Stimulated activated naive CD4-positive, alpha-beta T cell treated with Interleukin-2 at 50 U/mL for 16 hours (primary cell): ENCODE measurements around the gene ZBTB26.

Experiments
- DNase-seq: peaks from one replicate; lab custom pipeline; 2025; lab: John Stamatoyannopoulos, UW

The ZBTB26 gene

GRCh38 chr9:122931226-122932121, at the start of gene ZBTB26:
ZBTB26 (minus strand) TSS chr9:122931512; CDS start chr9:122919934, 11,578 bp downstream.
- peak; percentile 90 for DNase-seq

GRCh38 chr9:122978601-122979000, 47.3 kb upstream of the ZBTB26 start:
- no peak for DNase-seq

GRCh38 chr9:122975196-122975595, 43.9 kb upstream of the ZBTB26 start:
- DNase-seq = no peak

- no peak for DNase-seq
These were observed 29.8 kb upstream of the ZBTB26 start for GRCh38 chr9:122961139-122961538.

GRCh38 chr9:122955961-122956360, 24.6 kb upstream of the ZBTB26 start:
- no peak for DNase-seq

- no peak for DNase-seq
These were observed 23.0 kb upstream of the ZBTB26 start for GRCh38 chr9:122954253-122954691.

- no peak for DNase-seq
These were observed 19.7 kb upstream of the ZBTB26 start for GRCh38 chr9:122951056-122951455.

- DNase-seq = no peak
These were observed 19.0 kb upstream of the ZBTB26 start for GRCh38 chr9:122950263-122950662.

- DNase-seq = no peak
These were observed 18.4 kb upstream of the ZBTB26 start for GRCh38 chr9:122949696-122950095.

- DNase-seq = no peak
These were observed 17.0 kb upstream of the ZBTB26 start for GRCh38 chr9:122948313-122948712.

GRCh38 chr9:122946461-122947005, 15.2 kb upstream of the ZBTB26 start:
- no peak for DNase-seq

- no peak for DNase-seq
These were observed 13.9 kb upstream of the ZBTB26 start for GRCh38 chr9:122944960-122945888.

- no peak for DNase-seq
These were observed 10.4 kb upstream of the ZBTB26 start for GRCh38 chr9:122941582-122942234.

GRCh38 chr9:122940749-122941581, 9.7 kb upstream of the ZBTB26 start, which contains the start of gene RABGAP1:
RABGAP1 (plus strand) TSS chr9:122941020; CDS start chr9:122957060, 16,040 bp downstream.
- DNase-seq = peak; percentile 99

GRCh38 chr9:122940454-122940748, 9.1 kb upstream of the ZBTB26 start:
- DNase-seq = no peak

GRCh38 chr9:122939601-122940000, 8.3 kb upstream of the ZBTB26 start:
- DNase-seq = no peak

- no peak for DNase-seq
These were observed 5.6 kb upstream of the ZBTB26 start for GRCh38 chr9:122936883-122937282.

- no peak for DNase-seq
These were observed 5.2 kb upstream of the ZBTB26 start for GRCh38 chr9:122936464-122936863.

GRCh38 chr9:122930541-122931225, 629 bp downstream of the ZBTB26 start:
- DNase-seq = no peak

GRCh38 chr9:122929796-122930354, 1.4 kb downstream of the ZBTB26 start:
- no peak for DNase-seq
